ENCODE data around the gene SGSM1.

Gene SGSM1

DNA sequence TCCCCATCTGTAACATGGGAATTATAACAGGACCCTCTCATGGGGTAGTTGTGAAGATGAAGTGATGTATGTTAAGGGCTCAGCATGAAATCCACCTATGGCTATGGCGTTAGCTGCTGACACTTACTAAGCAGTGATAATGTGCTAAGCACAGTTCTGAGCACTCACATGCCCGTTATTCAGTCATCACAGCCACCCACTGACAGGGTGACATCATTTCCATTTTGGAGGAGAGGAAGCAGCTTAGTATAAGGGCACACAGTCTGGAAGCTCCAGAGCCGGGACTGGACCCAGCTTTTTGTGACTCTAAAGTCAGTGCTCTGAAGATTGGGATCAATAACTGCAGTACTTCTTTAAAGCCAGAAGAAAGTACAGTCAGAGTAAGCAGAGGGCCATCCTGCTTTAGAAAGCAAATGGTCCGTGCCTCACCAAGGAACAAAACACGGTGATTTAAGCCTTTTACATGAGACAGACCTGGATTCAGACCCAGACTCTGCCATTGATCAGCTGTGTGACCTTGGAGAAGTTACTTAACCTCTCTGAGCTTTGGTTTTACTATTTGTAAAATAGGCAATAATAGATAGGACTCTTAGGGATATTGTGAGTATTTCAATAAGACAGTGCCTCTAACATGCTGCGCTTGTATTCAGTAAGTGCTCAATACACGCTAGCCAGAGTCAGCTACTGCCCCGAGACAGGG, 61.5 kb downstream of the SGSM1 start:
- H3K9ac ChIP-seq (ENCODE audit: low read depth in 1 of 2, low read length in 2 of 2) = no peak overlapping the region
- no peaks in the 10 kb centered on the region for H3K27me3 ChIP-seq (ENCODE audit: control insufficient read depth in 2 of 2, insufficient read depth in 2 of 2, low read length in 2 of 2)
- H3K9me3 ChIP-seq (ENCODE audit: control insufficient read depth in 2 of 2, low read length in 2 of 2) = no peaks in the 10 kb centered on the region
- H3K27ac ChIP-seq (ENCODE audit: low read depth in 2 of 2, low read length in 2 of 2) = no peak overlapping the region
- H3K4me1 ChIP-seq (ENCODE audit: control insufficient read depth in 2 of 2, insufficient read depth in 2 of 2, low read length in 2 of 2) = peaks cover 6 to 10% of the 10 kb centered on the region in 2 donors
- peaks cover 0 to 3% of the 10 kb centered on the region in 2 donors for H3K36me3 ChIP-seq (ENCODE audit: control insufficient read depth in 2 of 2, insufficient read depth in 2 of 2, low read length in 2 of 2)
- no peak overlapping the region for H3K4me3 ChIP-seq (ENCODE audit: low read length in 2 of 2)

DNA sequence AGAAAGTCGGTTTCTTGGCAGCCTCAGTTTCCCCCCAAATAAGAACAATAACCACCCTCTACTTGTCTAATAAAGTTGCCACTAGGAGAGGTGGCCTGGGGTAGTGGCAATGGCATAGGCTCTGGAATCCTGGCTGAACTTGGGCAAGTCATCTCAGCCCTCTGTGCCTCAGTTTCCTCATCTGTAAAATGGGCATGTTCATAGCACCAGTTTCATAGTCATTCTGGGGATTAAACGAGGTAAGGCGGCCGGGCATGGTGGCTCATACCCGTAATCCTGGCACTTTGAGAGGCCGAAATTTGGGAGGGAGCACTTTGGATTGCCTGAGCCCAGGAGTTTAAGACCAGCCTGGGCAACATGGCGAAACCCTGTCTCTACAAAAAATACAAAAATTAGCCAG, 63.0 kb downstream of the SGSM1 start:
- Histone ChIP-seq H3K36me3 (ENCODE audit: control insufficient read depth in 2 of 2, insufficient read depth in 2 of 2, low read length in 2 of 2) (no peaks in the 10 kb centered on the region), H3K9me3 (ENCODE audit: control insufficient read depth in 2 of 2, low read length in 2 of 2) (no peaks in the 10 kb centered on the region), H3K27me3 (ENCODE audit: control insufficient read depth in 2 of 2, insufficient read depth in 2 of 2, low read length in 2 of 2) (no peaks in the 10 kb centered on the region), H3K4me3 (ENCODE audit: low read length in 2 of 2) (no peak overlapping the region), H3K4me1 (ENCODE audit: control insufficient read depth in 2 of 2, insufficient read depth in 2 of 2, low read length in 2 of 2) (peaks cover 6 to 10% of the 10 kb centered on the region in 2 donors), H3K27ac (ENCODE audit: low read depth in 2 of 2, low read length in 2 of 2) (no peak overlapping the region), H3K9ac (ENCODE audit: low read depth in 1 of 2, low read length in 2 of 2) (no peak overlapping the region)

DNA sequence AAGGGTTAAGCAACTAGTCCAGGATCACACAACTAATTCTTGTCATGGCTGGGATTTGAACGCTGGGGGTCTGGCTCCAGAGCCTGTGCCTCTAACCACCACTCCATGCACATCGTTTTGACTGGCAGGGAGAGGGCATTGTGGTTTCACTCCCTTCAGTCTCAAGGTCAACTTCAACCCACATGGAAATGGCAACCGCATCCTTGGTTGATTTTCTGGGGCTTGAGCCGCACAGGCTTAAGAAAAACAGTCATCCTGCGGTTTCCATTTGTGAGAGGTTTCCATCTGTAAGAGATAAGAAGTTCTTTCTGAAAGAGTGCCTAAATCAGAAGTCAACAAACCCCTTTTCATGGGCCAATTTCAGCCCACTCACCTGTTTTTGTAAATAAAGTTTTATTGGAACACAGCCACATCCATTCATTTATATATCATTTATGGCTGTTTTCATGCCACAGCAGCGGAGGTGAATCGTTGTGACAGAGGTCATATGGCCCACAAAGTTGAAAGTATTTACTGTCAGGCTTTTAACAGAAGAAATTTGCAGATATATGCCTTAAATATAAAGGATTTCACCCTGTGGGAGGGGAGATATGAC, 65.7 kb downstream of the SGSM1 start:
- Histone ChIP-seq H3K9me3 (ENCODE audit: control insufficient read depth in 2 of 2, low read length in 2 of 2) (no peaks in the 10 kb centered on the region), H3K27ac (ENCODE audit: low read depth in 2 of 2, low read length in 2 of 2) (no peak overlapping the region), H3K36me3 (ENCODE audit: control insufficient read depth in 2 of 2, insufficient read depth in 2 of 2, low read length in 2 of 2) (peaks cover 0 to under 1% of the 10 kb centered on the region in 2 donors), H3K4me1 (ENCODE audit: control insufficient read depth in 2 of 2, insufficient read depth in 2 of 2, low read length in 2 of 2) (no peaks in the 10 kb centered on the region), H3K27me3 (ENCODE audit: control insufficient read depth in 2 of 2, insufficient read depth in 2 of 2, low read length in 2 of 2) (no peaks in the 10 kb centered on the region), H3K4me3 (ENCODE audit: low read length in 2 of 2) (no peak overlapping the region), H3K9ac (ENCODE audit: low read depth in 1 of 2, low read length in 2 of 2) (no peak overlapping the region)

DNA sequence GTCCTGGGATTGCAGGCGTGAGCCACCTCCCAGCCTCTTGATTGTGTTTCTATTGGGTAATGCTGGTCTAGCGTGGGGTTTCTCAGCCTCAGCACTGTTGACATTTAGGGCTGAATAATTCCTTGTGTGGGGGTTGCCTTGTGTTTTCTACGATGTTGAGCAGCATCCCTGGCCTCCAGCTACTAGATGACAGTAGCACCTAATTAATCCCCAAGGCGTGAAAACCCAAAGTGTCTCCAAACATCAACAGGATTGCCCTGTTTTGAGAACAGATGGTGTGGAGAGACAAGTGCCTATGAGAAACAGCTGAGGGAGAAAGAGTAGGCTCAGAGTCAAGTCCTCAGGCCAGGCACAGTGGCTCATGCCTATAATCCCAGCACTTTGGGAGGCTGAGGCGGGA, 67.2 kb downstream of the SGSM1 start:
- H3K4me1 ChIP-seq (ENCODE audit: control insufficient read depth in 2 of 2, insufficient read depth in 2 of 2, low read length in 2 of 2) = no peaks in the 10 kb centered on the region
- no peaks in the 10 kb centered on the region for H3K27me3 ChIP-seq (ENCODE audit: control insufficient read depth in 2 of 2, insufficient read depth in 2 of 2, low read length in 2 of 2)
- H3K9ac ChIP-seq (ENCODE audit: low read depth in 1 of 2, low read length in 2 of 2) = no peak overlapping the region
- no peak overlapping the region for H3K27ac ChIP-seq (ENCODE audit: low read depth in 2 of 2, low read length in 2 of 2)
- no peak overlapping the region for H3K4me3 ChIP-seq (ENCODE audit: low read length in 2 of 2)
- no peaks in the 10 kb centered on the region for H3K9me3 ChIP-seq (ENCODE audit: control insufficient read depth in 2 of 2, low read length in 2 of 2)
- peaks cover 0 to 2% of the 10 kb centered on the region in 2 donors for H3K36me3 ChIP-seq (ENCODE audit: control insufficient read depth in 2 of 2, insufficient read depth in 2 of 2, low read length in 2 of 2)

DNA sequence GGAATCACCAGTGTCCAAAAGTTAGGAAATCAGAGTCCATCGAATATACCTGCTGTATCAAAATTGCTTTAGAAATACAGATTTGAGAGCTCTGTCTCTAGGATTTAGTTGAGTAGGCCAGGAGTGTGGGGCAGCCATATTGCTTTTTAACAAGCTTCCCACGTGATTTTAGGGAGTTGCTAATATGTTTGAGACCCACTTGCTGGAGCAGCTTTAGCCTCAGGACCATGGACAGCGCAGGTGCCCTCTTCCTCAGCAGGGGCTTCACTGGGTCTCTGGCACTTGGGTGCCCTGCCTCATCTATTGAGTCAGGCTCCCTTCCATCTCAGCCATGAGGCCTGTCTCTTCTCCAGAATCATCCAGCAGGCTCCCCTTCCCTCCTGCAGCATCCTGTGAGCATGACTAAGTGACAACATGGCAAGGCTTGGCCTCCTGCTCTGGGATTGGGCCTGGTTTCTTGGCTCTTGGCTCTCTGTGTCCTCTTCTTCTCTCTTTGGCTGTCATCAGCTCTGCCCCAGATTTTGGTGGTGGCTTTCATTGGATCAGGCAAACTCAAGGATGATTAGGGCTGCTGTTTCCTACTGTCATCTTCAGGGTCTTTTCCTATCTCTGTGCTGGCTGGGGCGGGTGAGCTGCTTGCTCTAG, 70.0 kb downstream of the SGSM1 start:
- peaks cover 0 to 2% of the 10 kb centered on the region in 2 donors for H3K36me3 ChIP-seq (ENCODE audit: control insufficient read depth in 2 of 2, insufficient read depth in 2 of 2, low read length in 2 of 2)
- H3K4me3 ChIP-seq (ENCODE audit: low read length in 2 of 2) = no peak overlapping the region
- H3K4me1 ChIP-seq (ENCODE audit: control insufficient read depth in 2 of 2, insufficient read depth in 2 of 2, low read length in 2 of 2) = no peaks in the 10 kb centered on the region
- H3K27me3 ChIP-seq (ENCODE audit: control insufficient read depth in 2 of 2, insufficient read depth in 2 of 2, low read length in 2 of 2) = no peaks in the 10 kb centered on the region
- no peak overlapping the region for H3K9ac ChIP-seq (ENCODE audit: low read depth in 1 of 2, low read length in 2 of 2)
- no peaks in the 10 kb centered on the region for H3K9me3 ChIP-seq (ENCODE audit: control insufficient read depth in 2 of 2, low read length in 2 of 2)
- no peak overlapping the region for H3K27ac ChIP-seq (ENCODE audit: low read depth in 2 of 2, low read length in 2 of 2)

DNA sequence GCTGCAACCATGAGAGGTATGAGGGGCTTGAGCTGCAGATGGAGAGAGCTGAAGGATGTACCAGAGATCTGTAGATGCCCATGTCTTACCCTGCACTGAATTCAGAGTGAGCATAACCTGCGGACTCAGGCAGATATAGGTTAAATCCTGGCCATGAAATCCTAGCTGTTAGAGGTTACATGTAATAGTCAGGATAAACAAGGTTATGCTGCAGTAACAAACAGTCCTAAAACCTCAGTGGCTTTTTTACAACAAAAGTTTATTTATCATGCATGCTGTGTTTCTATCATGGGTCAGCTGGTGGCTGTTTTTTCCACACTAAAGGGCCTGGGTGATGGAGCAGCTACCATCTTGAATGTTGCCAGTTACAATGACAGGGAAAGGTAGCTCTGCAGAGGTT, 70.7 kb downstream of the SGSM1 start:
- H3K4me3 ChIP-seq (ENCODE audit: low read length in 2 of 2) = no peak overlapping the region
- H3K36me3 ChIP-seq (ENCODE audit: control insufficient read depth in 2 of 2, insufficient read depth in 2 of 2, low read length in 2 of 2) = peaks cover 0 to 2% of the 10 kb centered on the region in 2 donors
- H3K9ac ChIP-seq (ENCODE audit: low read depth in 1 of 2, low read length in 2 of 2) = no peak overlapping the region
- H3K4me1 ChIP-seq (ENCODE audit: control insufficient read depth in 2 of 2, insufficient read depth in 2 of 2, low read length in 2 of 2) = no peaks in the 10 kb centered on the region
- no peaks in the 10 kb centered on the region for H3K9me3 ChIP-seq (ENCODE audit: control insufficient read depth in 2 of 2, low read length in 2 of 2)
- no peaks in the 10 kb centered on the region for H3K27me3 ChIP-seq (ENCODE audit: control insufficient read depth in 2 of 2, insufficient read depth in 2 of 2, low read length in 2 of 2)
- H3K27ac ChIP-seq (ENCODE audit: low read depth in 2 of 2, low read length in 2 of 2) = no peak overlapping the region

DNA sequence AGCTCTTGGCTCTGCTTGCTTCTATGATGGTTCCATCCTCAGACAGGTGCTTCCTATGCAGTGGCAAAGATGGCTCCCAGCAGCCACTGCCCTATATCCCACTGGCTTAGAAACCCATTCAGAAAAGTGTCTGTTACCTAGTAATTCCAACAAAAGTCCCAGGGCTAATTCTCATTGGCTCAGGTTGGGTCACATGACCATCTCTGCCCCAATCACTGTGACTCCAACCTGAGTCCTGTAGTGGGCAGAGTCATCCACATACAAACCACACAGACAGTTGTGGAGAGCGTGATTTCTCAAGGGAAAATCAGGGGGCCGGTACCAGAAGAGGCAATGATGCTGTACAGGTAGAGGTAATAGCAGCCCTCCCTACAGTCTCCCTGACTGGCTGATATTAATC, 73.0 kb downstream of the SGSM1 start:
- no peak overlapping the region for H3K9ac ChIP-seq (ENCODE audit: low read depth in 1 of 2, low read length in 2 of 2)
- no peak overlapping the region for H3K4me3 ChIP-seq (ENCODE audit: low read length in 2 of 2)
- H3K9me3 ChIP-seq (ENCODE audit: control insufficient read depth in 2 of 2, low read length in 2 of 2) = no peaks in the 10 kb centered on the region
- no peaks in the 10 kb centered on the region for H3K27me3 ChIP-seq (ENCODE audit: control insufficient read depth in 2 of 2, insufficient read depth in 2 of 2, low read length in 2 of 2)
- H3K36me3 ChIP-seq (ENCODE audit: control insufficient read depth in 2 of 2, insufficient read depth in 2 of 2, low read length in 2 of 2) = peaks cover 0 to 2% of the 10 kb centered on the region in 2 donors
- H3K27ac ChIP-seq (ENCODE audit: low read depth in 2 of 2, low read length in 2 of 2) = no peak overlapping the region
- H3K4me1 ChIP-seq (ENCODE audit: control insufficient read depth in 2 of 2, insufficient read depth in 2 of 2, low read length in 2 of 2) = no peaks in the 10 kb centered on the region

DNA sequence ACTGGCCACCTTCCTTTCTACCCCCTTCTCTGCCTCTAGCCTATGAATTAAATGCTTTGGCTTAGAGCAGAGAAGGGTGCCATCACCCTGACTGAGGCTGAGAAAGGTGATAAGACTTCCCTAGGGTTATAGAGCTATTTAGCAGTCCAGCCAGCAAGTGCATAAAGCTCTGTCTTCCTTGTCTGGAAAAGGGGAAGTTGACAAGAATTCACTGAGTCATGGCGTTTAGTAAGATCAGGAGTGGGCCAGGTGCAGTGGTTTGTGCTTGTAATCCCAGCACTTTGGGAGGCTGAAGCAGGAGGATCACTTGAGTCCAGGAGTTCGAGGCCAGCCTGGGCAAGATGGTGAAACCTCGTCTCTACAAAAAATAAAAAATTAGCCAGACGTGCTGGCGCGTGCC, 77.4 kb downstream of the SGSM1 start:
- Histone ChIP-seq H3K9me3 (ENCODE audit: control insufficient read depth in 2 of 2, low read length in 2 of 2) (no peaks in the 10 kb centered on the region), H3K4me1 (ENCODE audit: control insufficient read depth in 2 of 2, insufficient read depth in 2 of 2, low read length in 2 of 2) (no peaks in the 10 kb centered on the region), H3K4me3 (ENCODE audit: low read length in 2 of 2) (no peak overlapping the region), H3K36me3 (ENCODE audit: control insufficient read depth in 2 of 2, insufficient read depth in 2 of 2, low read length in 2 of 2) (peaks cover 0 to 3% of the 10 kb centered on the region in 2 donors), H3K27ac (ENCODE audit: low read depth in 2 of 2, low read length in 2 of 2) (no peak overlapping the region), H3K9ac (ENCODE audit: low read depth in 1 of 2, low read length in 2 of 2) (no peak overlapping the region), H3K27me3 (ENCODE audit: control insufficient read depth in 2 of 2, insufficient read depth in 2 of 2, low read length in 2 of 2) (no peaks in the 10 kb centered on the region)

DNA sequence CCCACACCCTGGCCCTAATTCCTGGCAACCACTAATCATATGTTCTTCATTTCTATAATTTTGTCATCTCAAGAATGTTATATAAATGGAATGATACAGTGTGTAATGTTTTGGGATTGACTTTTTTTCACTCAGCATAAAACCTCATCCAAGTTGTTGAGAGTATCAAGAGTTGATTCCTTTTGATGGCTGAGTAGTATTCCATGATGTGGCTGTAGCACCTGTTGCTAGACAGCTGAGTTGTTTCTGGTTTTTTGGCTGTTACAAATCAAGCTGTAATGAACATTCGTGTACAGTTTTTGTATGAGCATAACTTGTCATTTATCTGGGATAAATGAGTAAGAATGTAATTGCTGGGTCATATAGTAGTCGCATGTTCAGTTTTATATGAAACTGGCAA, 81.2 kb downstream of the SGSM1 start:
- peaks cover 0 to 3% of the 10 kb centered on the region in 2 donors for H3K36me3 ChIP-seq (ENCODE audit: control insufficient read depth in 2 of 2, insufficient read depth in 2 of 2, low read length in 2 of 2)
- H3K9me3 ChIP-seq (ENCODE audit: control insufficient read depth in 2 of 2, low read length in 2 of 2) = no peaks in the 10 kb centered on the region
- no peak overlapping the region for H3K27ac ChIP-seq (ENCODE audit: low read depth in 2 of 2, low read length in 2 of 2)

DNA sequence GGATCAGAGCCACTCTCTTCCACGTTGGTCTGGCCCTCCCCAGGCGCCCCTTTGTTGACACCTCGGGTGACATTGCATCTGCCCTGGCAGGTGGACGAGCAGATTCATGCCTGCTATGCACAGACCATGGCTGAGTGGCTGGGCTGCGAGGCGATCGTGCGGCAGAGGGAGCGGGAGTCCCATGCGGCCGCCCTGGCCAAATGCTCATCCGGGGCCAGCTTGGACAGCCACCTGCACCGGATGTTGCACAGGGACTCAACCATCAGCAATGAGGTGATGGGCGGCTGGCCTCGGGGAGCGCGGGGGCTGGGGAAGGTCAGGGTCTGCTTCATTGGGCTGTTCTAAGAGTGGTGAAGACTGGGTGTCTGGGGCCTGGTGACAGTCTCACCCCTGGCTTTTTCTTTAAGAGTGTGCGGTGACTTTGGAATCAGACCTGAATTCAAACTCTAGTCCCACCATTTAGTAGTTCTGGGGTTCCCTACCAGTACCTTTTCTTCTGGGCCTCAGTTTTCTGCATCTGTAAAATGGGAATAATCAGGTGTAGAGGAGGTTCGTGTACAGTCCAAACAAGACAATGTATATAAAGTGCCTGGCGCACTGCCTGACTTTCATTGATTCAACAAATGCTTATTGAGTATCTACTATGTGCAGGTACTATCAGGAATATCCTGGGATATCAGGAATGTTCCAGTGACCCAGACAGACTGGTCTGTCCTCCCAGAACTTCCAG, 87.5 kb downstream of the SGSM1 start:
- H3K4me1 ChIP-seq (ENCODE audit: control insufficient read depth in 2 of 2, insufficient read depth in 2 of 2, low read length in 2 of 2) = peaks cover 13 to 22% of the 10 kb centered on the region in 2 donors
- H3K4me3 ChIP-seq (ENCODE audit: low read length in 2 of 2) = no peak overlapping the region
- no peaks in the 10 kb centered on the region for H3K27me3 ChIP-seq (ENCODE audit: control insufficient read depth in 2 of 2, insufficient read depth in 2 of 2, low read length in 2 of 2)
- H3K9me3 ChIP-seq (ENCODE audit: control insufficient read depth in 2 of 2, low read length in 2 of 2) = no peaks in the 10 kb centered on the region
- peak overlapping the region; percentile 27 to 51 for H3K9ac ChIP-seq (ENCODE audit: low read depth in 1 of 2, low read length in 2 of 2)
- H3K27ac ChIP-seq (ENCODE audit: low read depth in 2 of 2, low read length in 2 of 2) = peak overlapping the region; percentile 77 to 91
- no peaks in the 10 kb centered on the region for H3K36me3 ChIP-seq (ENCODE audit: control insufficient read depth in 2 of 2, insufficient read depth in 2 of 2, low read length in 2 of 2)

More for the DNA sequence above, 81.2 kb downstream of the SGSM1 start:
- Histone ChIP-seq H3K4me3 (ENCODE audit: low read length in 2 of 2) (no peak overlapping the region), H3K9ac (ENCODE audit: low read depth in 1 of 2, low read length in 2 of 2) (no peak overlapping the region), H3K4me1 (ENCODE audit: control insufficient read depth in 2 of 2, insufficient read depth in 2 of 2, low read length in 2 of 2) (peaks cover 2 to 4% of the 10 kb centered on the region in 2 donors), H3K27me3 (ENCODE audit: control insufficient read depth in 2 of 2, insufficient read depth in 2 of 2, low read length in 2 of 2) (no peaks in the 10 kb centered on the region)
